ENCODE measurements around the gene SENP7.

DNA sequence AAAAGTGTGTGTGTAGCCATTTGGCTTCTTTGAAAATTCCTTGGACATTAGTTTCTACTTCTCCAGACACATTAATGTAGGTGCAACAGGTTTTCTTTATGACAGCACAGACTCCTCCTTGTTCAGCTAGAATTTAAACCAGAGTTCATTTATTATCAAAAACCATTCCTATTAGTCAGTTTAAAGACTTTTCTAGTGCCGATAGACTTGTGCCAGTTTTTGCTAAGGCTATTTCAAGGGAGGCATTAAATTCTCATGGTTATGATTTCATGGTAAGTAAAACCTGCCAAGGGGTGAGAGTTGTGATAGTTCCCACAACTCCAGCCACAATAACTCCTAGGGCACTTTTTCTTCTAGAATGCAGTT lies 20.6 kb upstream of the SENP7 start:
- TF ChIP-seq PKNOX1 (IDR thresholded peaks at IDR 0.05) (no peak), HDGF (IDR thresholded peaks at IDR 0.05; ENCODE audit: borderline replicate concordance) (no peak), ZNF384 (IDR thresholded peaks at IDR 0.05) (no peak), ELF4 (IDR thresholded peaks at IDR 0.05) (no peak)

Data from HEK293T (cell line).